Stimulated activated CD8-positive, alpha-beta memory T cell treated with anti-CD3 and anti-CD28 coated beads, Interleukin-12 subunit alpha, Interleukin-12 subunit beta, amount 100 ng/mL, for 4 hours (primary cell): ENCODE data around the gene SYCN.

Source experiments
- DNase-seq: peaks from one replicate; pipeline ENCODE4 v3.0.0-alpha.2; 2020; ENCODE audit warnings: low read depth

SYCN gene

GRCh38 chr19:39171479-39172465 is 32.3 kb downstream of the SYCN start:
- no peak for DNase-seq

GRCh38 chr19:39170386-39171231 is 33.5 kb downstream of the SYCN start:
- no peak for DNase-seq

- DNase-seq, result no peak
Observed at GRCh38 chr19:39169143-39169810, 34.8 kb downstream of the SYCN start.

GRCh38 chr19:39168258-39169142 is 35.6 kb downstream of the SYCN start:
- DNase-seq, result no peak

- DNase-seq, result no peak
Observed at GRCh38 chr19:39167461-39168257, 36.4 kb downstream of the SYCN start.

- no peak for DNase-seq
Observed at GRCh38 chr19:39166571-39167391, 37.3 kb downstream of the SYCN start.

GRCh38 chr19:39165857-39166256 is 38.2 kb downstream of the SYCN start:
- DNase-seq, result no peak

GRCh38 chr19:39164289-39164688 is 39.8 kb downstream of the SYCN start:
- no peak for DNase-seq

GRCh38 chr19:39163621-39164020 is 40.4 kb downstream of the SYCN start:
- no peak for DNase-seq

- no peak for DNase-seq
Observed at GRCh38 chr19:39162441-39163043, 41.5 kb downstream of the SYCN start.

- DNase-seq, result no peak
Observed at GRCh38 chr19:39160889-39161672, 43.0 kb downstream of the SYCN start.

- DNase-seq, result no peak
Observed at GRCh38 chr19:39160523-39160861, 43.6 kb downstream of the SYCN start.

- no peak for DNase-seq
Observed at GRCh38 chr19:39158646-39159260, 45.3 kb downstream of the SYCN start.

- no peak for DNase-seq
Observed at GRCh38 chr19:39157997-39158389, 46.1 kb downstream of the SYCN start.

GRCh38 chr19:39157275-39157996 is 46.6 kb downstream of the SYCN start:
- DNase-seq, result no peak

GRCh38 chr19:39156326-39157230 is 47.5 kb downstream of the SYCN start:
- no peak for DNase-seq
